GM12891 (cell line): ENCODE data around the gene SCYGR3.

Experiments used
- PAX5 ChIP-seq: IDR thresholded peaks from 2 replicates; pipeline ENCODE4 v1.6.1; 2011; ENCODE audit warnings: low read length, moderate library complexity, mild to moderate bottlenecking; ENCODE audit not compliant: insufficient read depth, severe bottlenecking
- POLR2A ChIP-seq: IDR thresholded peaks from 2 replicates; pipeline ENCODE4 v1.6.1; 2011; ENCODE audit warnings: low read depth, low read length, control low read depth
- POLR2AphosphoS5 ChIP-seq: IDR thresholded peaks from 2 replicates; pipeline ENCODE4 v1.6.1; 2011; ENCODE audit warnings: low read depth, low read length, control low read depth

DNA sequence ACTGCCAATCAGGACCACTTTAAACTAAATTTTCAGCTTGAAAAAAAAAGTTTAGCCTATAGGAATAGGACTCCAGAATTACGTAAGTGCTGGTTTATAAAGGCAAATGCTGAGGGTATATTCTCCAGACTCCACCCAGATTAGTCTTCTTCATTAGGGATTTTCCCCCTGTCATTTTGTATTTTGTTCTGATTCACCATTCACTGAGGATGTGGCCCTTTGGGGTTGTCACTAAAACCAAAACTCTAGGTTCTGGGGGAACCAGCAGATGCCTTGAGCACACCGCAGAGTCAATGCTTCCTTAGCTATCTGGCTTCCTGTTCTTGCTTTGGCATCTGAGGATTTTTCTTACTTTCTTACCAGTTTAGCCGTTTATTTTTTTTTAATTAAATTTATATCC, 13.1 kb upstream of the SCYGR3 start:
- TF ChIP-seq POLR2AphosphoS5 (no peak), POLR2A (no peak), PAX5 (no peak)
